ENCODE data around the gene ZNF768. TPM values are rescaled to one million over a fixed set of nuclear protein-coding genes. Genes with fewer than 3 reads are reported as not detected.

The ZNF768 gene
- total and polyA plus RNA-seq, 2 of the 13 experiments (the other 11 are each of a cell fraction or from before 2014, with no cell fraction given) = 26.7 to 34.4 TPM

Small RNAs within 50 kb of the gene (microRNA-seq; reads per million reads assigned to microRNA genes)
- gene MIR4518 = 1.0 reads per million

Small RNAs within 50 kb of the gene (small RNA-seq; reads per million reads assigned to genes)
- gene MIR4518 (ENCODE audit: insufficient read depth in 2 of 3, insufficient read length in 3 of 3, low read depth in 2 of 3, low replicate concordance in 1 of 3) (0 to 0.33 (median 0.20) reads per million in 3 experiments), gene RNU7-61P (ENCODE audit: insufficient read depth in 2 of 3, insufficient read length in 3 of 3, low read depth in 2 of 3, low replicate concordance in 1 of 3) (0 reads per million in 3 experiments)

Other genes starting within 250 kb of the ZNF768 start
- gene CD2BP2, start 171.3 kb downstream of the ZNF768 start, total RNA-seq (2016; rRNA removed; fragmentation: Illumina TruSeq; extraction: Trizol) = 54.6 and 69.9 TPM in 2 replicates
- gene CD2BP2, start 171.3 kb downstream of the ZNF768 start, polyA plus RNA-seq (2011; rRNA removed) = 24.9 and 27.3 TPM in 2 replicates
- gene TBC1D10B, start 156.1 kb downstream of the ZNF768 start, total RNA-seq (2016; rRNA removed; fragmentation: Illumina TruSeq; extraction: Trizol) = 20.8 and 24.8 TPM in 2 replicates
- 15.7 and 16.4 TPM in 2 replicates for gene TBC1D10B, start 156.1 kb downstream of the ZNF768 start, polyA plus RNA-seq (2011; rRNA removed)
- not detected in 2 replicates for gene MYL11, start 151.8 kb downstream of the ZNF768 start, total RNA-seq (2016; rRNA removed; fragmentation: Illumina TruSeq; extraction: Trizol)
- not detected in 2 replicates for gene MYL11, start 151.8 kb downstream of the ZNF768 start, polyA plus RNA-seq (2011; rRNA removed)
- 0.18 and 0.27 TPM in 2 replicates for gene SEPTIN1, start 144.0 kb downstream of the ZNF768 start, total RNA-seq (2016; rRNA removed; fragmentation: Illumina TruSeq; extraction: Trizol)
- 0.67 and 0.94 TPM in 2 replicates for gene SEPTIN1, start 144.0 kb downstream of the ZNF768 start, polyA plus RNA-seq (2011; rRNA removed)
- 10.9 and 12.3 TPM in 2 replicates for gene ZNF48, start 131.1 kb downstream of the ZNF768 start, total RNA-seq (2016; rRNA removed; fragmentation: Illumina TruSeq; extraction: Trizol)
- gene ZNF48, start 131.1 kb downstream of the ZNF768 start, polyA plus RNA-seq (2011; rRNA removed) = 9.9 and 11.7 TPM in 2 replicates
- gene ZNF771, start 119.0 kb downstream of the ZNF768 start, total RNA-seq (2016; rRNA removed; fragmentation: Illumina TruSeq; extraction: Trizol) = 10.9 and 11.8 TPM in 2 replicates
- 5.0 and 5.4 TPM in 2 replicates for gene ZNF771, start 119.0 kb downstream of the ZNF768 start, polyA plus RNA-seq (2011; rRNA removed)
- 74.4 and 105 TPM in 2 replicates for gene DCTPP1, start 96.5 kb downstream of the ZNF768 start, total RNA-seq (2016; rRNA removed; fragmentation: Illumina TruSeq; extraction: Trizol)
- 52.9 and 54.8 TPM in 2 replicates for gene DCTPP1, start 96.5 kb downstream of the ZNF768 start, polyA plus RNA-seq (2011; rRNA removed)
- 20.7 and 56.3 TPM in 2 replicates for gene SEPHS2, start 80.7 kb downstream of the ZNF768 start, total RNA-seq (2016; rRNA removed; fragmentation: Illumina TruSeq; extraction: Trizol)
- gene SEPHS2, start 80.7 kb downstream of the ZNF768 start, polyA plus RNA-seq (2011; rRNA removed) = 127 and 128 TPM in 2 replicates
- gene ITGAL, start 53.8 kb downstream of the ZNF768 start, total RNA-seq (2016; rRNA removed; fragmentation: Illumina TruSeq; extraction: Trizol) = 0.51 and 0.86 TPM in 2 replicates
- gene ITGAL, start 53.8 kb downstream of the ZNF768 start, polyA plus RNA-seq (2011; rRNA removed) = 1.2 TPM in 2 replicates
- gene ZNF747, start 8.3 kb upstream of the ZNF768 start, total RNA-seq (2016; rRNA removed; fragmentation: Illumina TruSeq; extraction: Trizol) = 8.8 and 10.2 TPM in 2 replicates
- 7.0 and 7.2 TPM in 2 replicates for gene ZNF747, start 8.3 kb upstream of the ZNF768 start, polyA plus RNA-seq (2011; rRNA removed)
- 7.3 and 9.1 TPM in 2 replicates for gene ZNF764, start 31.8 kb upstream of the ZNF768 start, total RNA-seq (2016; rRNA removed; fragmentation: Illumina TruSeq; extraction: Trizol)
- gene ZNF764, start 31.8 kb upstream of the ZNF768 start, polyA plus RNA-seq (2011; rRNA removed) = 4.1 and 4.8 TPM in 2 replicates
- 5.4 and 5.8 TPM in 2 replicates for gene ZNF688, start 45.1 kb upstream of the ZNF768 start, total RNA-seq (2016; rRNA removed; fragmentation: Illumina TruSeq; extraction: Trizol)
- gene ZNF688, start 45.1 kb upstream of the ZNF768 start, polyA plus RNA-seq (2011; rRNA removed) = 2.4 and 2.9 TPM in 2 replicates
- gene ZNF785, start 59.1 kb upstream of the ZNF768 start, total RNA-seq (2016; rRNA removed; fragmentation: Illumina TruSeq; extraction: Trizol) = not detected in 2 replicates
- 0.01 TPM in 1 of 2 replicates, not detected in the other for gene ZNF785, start 59.1 kb upstream of the ZNF768 start, polyA plus RNA-seq (2011; rRNA removed)
- 19.5 and 22.7 TPM in 2 replicates for gene ZNF689, start 83.8 kb upstream of the ZNF768 start, total RNA-seq (2016; rRNA removed; fragmentation: Illumina TruSeq; extraction: Trizol)
- 9.7 and 11.9 TPM in 2 replicates for gene ZNF689, start 83.8 kb upstream of the ZNF768 start, polyA plus RNA-seq (2011; rRNA removed)
- gene PRR14, start 124.4 kb upstream of the ZNF768 start, total RNA-seq (2016; rRNA removed; fragmentation: Illumina TruSeq; extraction: Trizol) = 9.1 and 11.0 TPM in 2 replicates
- gene PRR14, start 124.4 kb upstream of the ZNF768 start, polyA plus RNA-seq (2011; rRNA removed) = 8.4 and 9.2 TPM in 2 replicates
- gene FBRS, start 131.9 kb upstream of the ZNF768 start, total RNA-seq (2016; rRNA removed; fragmentation: Illumina TruSeq; extraction: Trizol) = 10.1 and 16.2 TPM in 2 replicates
- gene FBRS, start 131.9 kb upstream of the ZNF768 start, polyA plus RNA-seq (2011; rRNA removed) = 13.7 and 14.8 TPM in 2 replicates
- 9.0 and 27.8 TPM in 2 replicates for gene SRCAP, start 172.6 kb upstream of the ZNF768 start, total RNA-seq (2016; rRNA removed; fragmentation: Illumina TruSeq; extraction: Trizol)
- 4.9 TPM in 2 replicates for gene SRCAP, start 172.6 kb upstream of the ZNF768 start, polyA plus RNA-seq (2011; rRNA removed)
- 33.9 and 37.4 TPM in 2 replicates for gene PHKG2, start 221.9 kb upstream of the ZNF768 start, total RNA-seq (2016; rRNA removed; fragmentation: Illumina TruSeq; extraction: Trizol)
- 39.8 and 42.1 TPM in 2 replicates for gene PHKG2, start 221.9 kb upstream of the ZNF768 start, polyA plus RNA-seq (2011; rRNA removed)
- 1.2 and 6.4 TPM in 2 replicates for gene CFAP119, start 235.5 kb upstream of the ZNF768 start, total RNA-seq (2016; rRNA removed; fragmentation: Illumina TruSeq; extraction: Trizol)
- gene CFAP119, start 235.5 kb upstream of the ZNF768 start, polyA plus RNA-seq (2011; rRNA removed) = 4.0 and 6.4 TPM in 2 replicates
- gene RNF40, start 235.8 kb upstream of the ZNF768 start, total RNA-seq (2016; rRNA removed; fragmentation: Illumina TruSeq; extraction: Trizol) = 85.6 and 102 TPM in 2 replicates
- gene RNF40, start 235.8 kb upstream of the ZNF768 start, polyA plus RNA-seq (2011; rRNA removed) = 84.0 and 91.0 TPM in 2 replicates

All from HepG2 (cell line).